NCI-H1092 treated with DMSO at 0.1 percent for 48 hours (cell line): ENCODE measurements around the gene CACNA1A.
"Not testable (repeated sequence)": the region's sequence is repeated elsewhere in the genome, so short reads cannot be mapped to it uniquely, and the experiment has no call there.

Experiments used
- DNase-seq: peaks from one replicate; lab custom pipeline; 2025; lab: John Stamatoyannopoulos, UW

CACNA1A gene

GRCh38 chr19:13277104-13277809 lies 229.0 kb downstream of the CACNA1A start:
- DNase-seq: peak; percentile 51

GRCh38 chr19:13275016-13275722 lies 231.1 kb downstream of the CACNA1A start:
- no peak for DNase-seq

GRCh38 chr19:13270514-13271105 lies 235.7 kb downstream of the CACNA1A start:
- no peak for DNase-seq

- DNase-seq: no peak
Measured at GRCh38 chr19:13269348-13269747, 236.9 kb downstream of the CACNA1A start.

GRCh38 chr19:13267889-13268288 lies 238.4 kb downstream of the CACNA1A start:
- no peak for DNase-seq

- DNase-seq: no peak
Measured at GRCh38 chr19:13267131-13267530, 239.1 kb downstream of the CACNA1A start.

- no peak for DNase-seq
Measured at GRCh38 chr19:13262450-13262849, 243.8 kb downstream of the CACNA1A start.

GRCh38 chr19:13260883-13261653 lies 245.2 kb downstream of the CACNA1A start:
- no peak for DNase-seq

GRCh38 chr19:13256918-13257317 lies 249.4 kb downstream of the CACNA1A start:
- DNase-seq: no peak

GRCh38 chr19:13256398-13256797 lies 249.9 kb downstream of the CACNA1A start:
- not testable (repeated sequence) for DNase-seq

GRCh38 chr19:13255719-13256059 lies 250.6 kb downstream of the CACNA1A start:
- no peak for DNase-seq

- no peak for DNase-seq
Measured at GRCh38 chr19:13255041-13255718, 251.1 kb downstream of the CACNA1A start.

- no peak for DNase-seq
Measured at GRCh38 chr19:13252569-13253335, 253.5 kb downstream of the CACNA1A start.

GRCh38 chr19:13244920-13245319 lies 261.4 kb downstream of the CACNA1A start:
- no peak for DNase-seq

- DNase-seq: no peak
Measured at GRCh38 chr19:13241231-13242104, 264.8 kb downstream of the CACNA1A start.

GRCh38 chr19:13240312-13241022 lies 265.8 kb downstream of the CACNA1A start:
- no peak for DNase-seq

- DNase-seq: no peak
Measured at GRCh38 chr19:13238891-13239534, 267.3 kb downstream of the CACNA1A start.

- DNase-seq: no peak
Measured at GRCh38 chr19:13234518-13234917, 271.8 kb downstream of the CACNA1A start.

GRCh38 chr19:13231663-13232062 lies 274.6 kb downstream of the CACNA1A start:
- no peak for DNase-seq
